ENCODE results near the gene SLC35A5. TPM values are rescaled to one million over a fixed set of nuclear protein-coding genes. Genes with fewer than 3 reads are reported as not detected.

The SLC35A5 gene
- polyA plus RNA-seq, 1 donor = 44.4 TPM

DNA sequence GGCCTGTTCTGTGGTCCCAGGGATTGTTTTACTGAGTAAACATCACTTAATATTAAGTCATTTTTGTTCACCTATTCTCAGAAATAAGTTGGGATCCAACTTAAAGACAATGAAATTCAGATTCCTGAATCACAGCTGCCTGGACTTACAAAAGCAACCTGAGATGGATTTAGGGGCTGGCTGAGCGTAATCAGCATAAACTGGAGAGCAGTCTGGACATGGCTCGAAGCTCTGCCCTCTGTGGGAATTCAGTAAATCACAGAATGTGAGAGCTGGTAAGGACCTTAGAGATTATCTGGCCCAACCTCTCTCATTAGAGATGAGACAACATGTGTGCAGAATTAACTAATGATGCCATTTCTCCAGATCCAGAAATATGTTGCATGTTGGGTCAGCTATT, 55.4 kb downstream of the SLC35A5 start:
- H3K27ac ChIP-seq (ENCODE audit: low read length) = no peak overlapping the region
- DNase-seq = no peak
- H3K36me3 ChIP-seq (ENCODE audit: control insufficient read depth, insufficient read depth, low read length) = no peaks in the 10 kb centered on the region
- H3K4me1 ChIP-seq (ENCODE audit: control insufficient read depth, insufficient read depth, low read length) = no peaks in the 10 kb centered on the region
- no peak overlapping the region for H3K4me3 ChIP-seq (ENCODE audit: low read length)
- WGBS (ENCODE audit: insufficient coverage, low lambda C conversion rate) = no CpG with 5 or more reads among the region's 2 CpGs
- no peaks in the 10 kb centered on the region for H3K9me3 ChIP-seq (ENCODE audit: control insufficient read depth, low read depth, low read length)
- H3K27me3 ChIP-seq (ENCODE audit: control insufficient read depth, insufficient read depth, low read length) = no peaks in the 10 kb centered on the region

DNA sequence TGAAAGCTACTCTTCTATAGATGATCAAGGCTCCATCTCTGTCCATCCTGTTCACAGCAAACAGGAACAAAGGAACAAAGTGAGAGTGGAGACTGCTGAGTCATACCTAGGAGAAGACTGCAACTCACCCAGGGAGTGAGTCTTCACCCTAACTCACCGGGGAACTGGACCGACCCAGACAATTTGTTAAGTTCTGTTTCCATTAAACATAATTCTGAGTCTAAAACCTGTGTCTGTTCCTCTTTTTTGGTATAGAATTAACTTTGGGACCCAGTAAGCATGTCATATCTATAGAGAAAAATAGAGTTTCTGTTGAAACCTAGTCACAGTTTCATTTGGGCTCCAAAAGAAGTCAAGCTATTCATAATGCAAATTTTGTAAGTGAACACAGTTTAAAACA, 57.5 kb downstream of the SLC35A5 start:
- no peak overlapping the region for H3K4me3 ChIP-seq (ENCODE audit: low read length)
- no peak for DNase-seq

DNA sequence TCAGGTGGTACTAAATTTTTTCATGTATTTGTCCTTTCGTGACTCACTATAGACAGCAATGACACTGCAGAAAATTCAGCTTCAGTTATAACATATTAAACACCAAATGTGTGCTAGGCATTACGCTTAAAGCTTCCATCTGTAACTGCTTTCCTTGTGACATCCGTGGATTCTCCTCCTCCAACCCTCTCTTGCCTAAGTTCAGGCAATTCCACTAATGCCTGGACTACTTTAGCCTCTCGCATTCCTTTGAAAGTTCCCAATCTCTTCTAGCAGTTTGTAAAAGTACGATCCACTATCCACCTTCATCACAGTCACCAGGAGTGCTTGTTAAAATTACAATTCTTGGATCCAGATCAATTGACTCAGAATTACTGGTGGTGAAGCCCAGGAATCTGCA, 61.4 kb downstream of the SLC35A5 start:
- 97% methylated on average over 3 of the region's 5 CpGs for whole genome bisulfite sequencing (ENCODE audit: insufficient coverage, low lambda C conversion rate)
- H3K27ac ChIP-seq (ENCODE audit: low read length) = no peak overlapping the region
- no peaks in the 10 kb centered on the region for H3K9me3 ChIP-seq (ENCODE audit: control insufficient read depth, low read depth, low read length)
- no peak overlapping the region for H3K4me3 ChIP-seq (ENCODE audit: low read length)
- DNase-seq = no peak
- H3K27me3 ChIP-seq (ENCODE audit: control insufficient read depth, insufficient read depth, low read length) = no peaks in the 10 kb centered on the region
- H3K4me1 ChIP-seq (ENCODE audit: control insufficient read depth, insufficient read depth, low read length) = no peaks in the 10 kb centered on the region
- H3K36me3 ChIP-seq (ENCODE audit: control insufficient read depth, insufficient read depth, low read length) = no peaks in the 10 kb centered on the region

More for the DNA sequence above, 57.5 kb downstream of the SLC35A5 start:
- H3K27me3 ChIP-seq (ENCODE audit: control insufficient read depth, insufficient read depth, low read length) = no peaks in the 10 kb centered on the region
- no peaks in the 10 kb centered on the region for H3K9me3 ChIP-seq (ENCODE audit: control insufficient read depth, low read depth, low read length)
- WGBS (ENCODE audit: insufficient coverage, low lambda C conversion rate) = no CpG with 5 or more reads among the region's 2 CpGs
- H3K4me1 ChIP-seq (ENCODE audit: control insufficient read depth, insufficient read depth, low read length) = no peaks in the 10 kb centered on the region
- no peaks in the 10 kb centered on the region for H3K36me3 ChIP-seq (ENCODE audit: control insufficient read depth, insufficient read depth, low read length)
- no peak overlapping the region for H3K27ac ChIP-seq (ENCODE audit: low read length)

DNA sequence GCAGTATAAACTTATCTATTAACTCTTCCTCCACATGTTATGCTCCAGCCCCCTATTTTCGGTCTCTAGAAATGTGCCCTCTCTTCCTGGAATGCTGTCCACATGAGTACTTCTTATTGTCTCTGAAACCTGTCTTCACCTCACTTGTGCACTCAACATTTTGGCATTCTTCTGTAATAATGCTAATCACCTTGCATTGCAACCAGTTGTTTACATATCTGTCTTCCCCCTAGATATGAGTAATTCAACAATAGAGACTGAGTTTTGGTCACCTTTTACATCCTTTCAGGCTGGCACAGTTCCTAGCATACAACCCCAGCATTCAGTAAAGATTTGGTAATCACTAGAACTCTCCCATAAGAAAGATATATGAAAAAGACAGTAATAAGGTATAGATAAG, 61.9 kb downstream of the SLC35A5 start:
- Histone ChIP-seq H3K27me3 (ENCODE audit: control insufficient read depth, insufficient read depth, low read length) (no peaks in the 10 kb centered on the region), H3K4me1 (ENCODE audit: control insufficient read depth, insufficient read depth, low read length) (no peaks in the 10 kb centered on the region), H3K27ac (ENCODE audit: low read length) (no peak overlapping the region), H3K36me3 (ENCODE audit: control insufficient read depth, insufficient read depth, low read length) (no peaks in the 10 kb centered on the region), H3K9me3 (ENCODE audit: control insufficient read depth, low read depth, low read length) (no peaks in the 10 kb centered on the region), H3K4me3 (ENCODE audit: low read length) (no peak overlapping the region)
- WGBS (ENCODE audit: insufficient coverage, low lambda C conversion rate) = 88% methylated on average over 1 of the region's 1 CpG
- DNase-seq = no peak

DNA sequence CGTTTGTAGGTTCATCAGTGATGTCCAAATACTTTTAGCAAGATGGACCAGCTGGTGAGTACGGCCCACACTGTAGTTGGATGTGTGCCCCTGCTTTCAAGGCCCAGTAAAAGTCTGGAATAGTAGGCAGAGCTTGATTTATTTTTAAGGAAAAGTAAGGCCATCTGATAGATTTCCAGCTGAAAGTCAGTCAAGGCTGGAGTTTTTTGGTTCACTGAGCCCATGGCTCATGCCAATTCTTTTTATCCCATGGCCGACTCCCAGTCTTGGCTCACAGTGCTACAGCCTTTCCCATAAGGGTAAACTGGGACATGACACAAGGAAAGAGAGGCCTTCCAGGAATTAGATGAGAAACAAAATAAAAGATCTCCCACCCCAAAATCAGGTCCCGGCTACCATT, 65.6 kb downstream of the SLC35A5 start:
- DNase-seq = no peak
- no peaks in the 10 kb centered on the region for H3K36me3 ChIP-seq (ENCODE audit: control insufficient read depth, insufficient read depth, low read length)
- no peak overlapping the region for H3K27ac ChIP-seq (ENCODE audit: low read length)
- H3K4me3 ChIP-seq (ENCODE audit: low read length) = no peak overlapping the region
- H3K9me3 ChIP-seq (ENCODE audit: control insufficient read depth, low read depth, low read length) = no peaks in the 10 kb centered on the region
- WGBS (ENCODE audit: insufficient coverage, low lambda C conversion rate) = 88% methylated on average over 1 of the region's 4 CpGs
- H3K4me1 ChIP-seq (ENCODE audit: control insufficient read depth, insufficient read depth, low read length) = no peaks in the 10 kb centered on the region
- H3K27me3 ChIP-seq (ENCODE audit: control insufficient read depth, insufficient read depth, low read length) = no peaks in the 10 kb centered on the region

DNA sequence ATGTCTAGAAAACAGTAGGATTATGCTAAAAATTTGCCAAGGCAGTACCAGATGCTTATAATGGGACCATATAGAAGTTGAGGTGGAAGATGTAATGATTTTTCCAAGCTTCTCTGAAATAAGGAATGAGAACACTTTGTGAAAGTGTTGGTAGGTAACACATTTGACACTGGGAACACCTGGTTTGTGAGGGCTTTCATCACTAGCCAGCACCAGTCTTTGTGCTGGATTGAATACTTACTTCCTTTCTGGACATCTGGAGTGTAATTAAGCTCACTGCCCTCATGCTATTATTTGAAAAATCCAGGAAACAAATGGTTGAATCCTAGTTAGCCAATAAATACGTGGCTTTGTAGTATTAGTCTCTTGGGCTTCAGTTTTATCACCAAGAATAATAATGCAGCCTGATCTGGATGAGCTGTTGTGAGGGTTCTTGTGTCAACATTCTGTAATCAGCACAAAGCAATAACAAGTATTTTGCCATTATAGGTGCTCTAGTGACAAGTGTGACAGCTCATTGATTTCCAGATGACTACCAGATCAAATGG, 66.1 kb downstream of the SLC35A5 start:
- no peak for DNase-seq
- no peak overlapping the region for H3K27ac ChIP-seq (ENCODE audit: low read length)
- no peaks in the 10 kb centered on the region for H3K27me3 ChIP-seq (ENCODE audit: control insufficient read depth, insufficient read depth, low read length)
- no peaks in the 10 kb centered on the region for H3K4me1 ChIP-seq (ENCODE audit: control insufficient read depth, insufficient read depth, low read length)
- H3K4me3 ChIP-seq (ENCODE audit: low read length) = no peak overlapping the region
- no peaks in the 10 kb centered on the region for H3K36me3 ChIP-seq (ENCODE audit: control insufficient read depth, insufficient read depth, low read length)
- no peaks in the 10 kb centered on the region for H3K9me3 ChIP-seq (ENCODE audit: control insufficient read depth, low read depth, low read length)
- WGBS (ENCODE audit: insufficient coverage, low lambda C conversion rate) = no CpG with 5 or more reads among the region's 1 CpG

- H3K4me1 ChIP-seq (ENCODE audit: control insufficient read depth, insufficient read depth, low read length) = no peaks in the 10 kb centered on the region
- peak in 1 of 2 donors; percentile 20 for DNase-seq
- no peaks in the 10 kb centered on the region for H3K9me3 ChIP-seq (ENCODE audit: control insufficient read depth, low read depth, low read length)
- no peak overlapping the region for H3K4me3 ChIP-seq (ENCODE audit: low read length)
- 17% methylated on average over 1 of the region's 7 CpGs for WGBS (ENCODE audit: insufficient coverage, low lambda C conversion rate)
- H3K27me3 ChIP-seq (ENCODE audit: control insufficient read depth, insufficient read depth, low read length) = no peaks in the 10 kb centered on the region
- no peaks in the 10 kb centered on the region for H3K36me3 ChIP-seq (ENCODE audit: control insufficient read depth, insufficient read depth, low read length)
- H3K27ac ChIP-seq (ENCODE audit: low read length) = no peak overlapping the region
These were observed 67.6 kb downstream of the SLC35A5 start for GRCh38 chr3:112629425-112629824.

GRCh38 chr3:112631257-112631656, 69.4 kb downstream of the SLC35A5 start:
- Histone ChIP-seq H3K27me3 (ENCODE audit: control insufficient read depth, insufficient read depth, low read length) (no peaks in the 10 kb centered on the region), H3K9me3 (ENCODE audit: control insufficient read depth, low read depth, low read length) (no peaks in the 10 kb centered on the region), H3K36me3 (ENCODE audit: control insufficient read depth, insufficient read depth, low read length) (no peaks in the 10 kb centered on the region), H3K4me1 (ENCODE audit: control insufficient read depth, insufficient read depth, low read length) (no peaks in the 10 kb centered on the region), H3K4me3 (ENCODE audit: low read length) (no peak overlapping the region), H3K27ac (ENCODE audit: low read length) (no peak overlapping the region)
- WGBS (ENCODE audit: insufficient coverage, low lambda C conversion rate) = 92% methylated on average over 2 of the region's 3 CpGs
- DNase-seq = no peak

GRCh38 chr3:112632596-112632995, 70.8 kb downstream of the SLC35A5 start:
- no CpG with 5 or more reads among the region's 4 CpGs for WGBS (ENCODE audit: insufficient coverage, low lambda C conversion rate)
- Histone ChIP-seq H3K4me3 (ENCODE audit: low read length) (no peak overlapping the region), H3K27me3 (ENCODE audit: control insufficient read depth, insufficient read depth, low read length) (no peaks in the 10 kb centered on the region), H3K9me3 (ENCODE audit: control insufficient read depth, low read depth, low read length) (no peaks in the 10 kb centered on the region), H3K27ac (ENCODE audit: low read length) (no peak overlapping the region), H3K36me3 (ENCODE audit: control insufficient read depth, insufficient read depth, low read length) (no peaks in the 10 kb centered on the region), H3K4me1 (ENCODE audit: control insufficient read depth, insufficient read depth, low read length) (no peaks in the 10 kb centered on the region)
- no peak for DNase-seq

GRCh38 chr3:112633191-112633590, 71.3 kb downstream of the SLC35A5 start:
- DNase-seq = no peak
- Histone ChIP-seq H3K9me3 (ENCODE audit: control insufficient read depth, low read depth, low read length) (peaks cover under 1% of the 10 kb centered on the region), H3K4me1 (ENCODE audit: control insufficient read depth, insufficient read depth, low read length) (no peaks in the 10 kb centered on the region), H3K27me3 (ENCODE audit: control insufficient read depth, insufficient read depth, low read length) (no peaks in the 10 kb centered on the region), H3K4me3 (ENCODE audit: low read length) (no peak overlapping the region), H3K36me3 (ENCODE audit: control insufficient read depth, insufficient read depth, low read length) (no peaks in the 10 kb centered on the region), H3K27ac (ENCODE audit: low read length) (no peak overlapping the region)
- 80% methylated on average over 1 of the region's 3 CpGs for WGBS (ENCODE audit: insufficient coverage, low lambda C conversion rate)

- H3K9me3 ChIP-seq (ENCODE audit: control insufficient read depth, low read depth, low read length) = peaks cover 2% of the 10 kb centered on the region
- no peak overlapping the region for H3K4me3 ChIP-seq (ENCODE audit: low read length)
- no peak overlapping the region for H3K27ac ChIP-seq (ENCODE audit: low read length)
- no peak for DNase-seq
- WGBS (ENCODE audit: insufficient coverage, low lambda C conversion rate) = 50% methylated on average over 1 of the region's 1 CpG
- H3K27me3 ChIP-seq (ENCODE audit: control insufficient read depth, insufficient read depth, low read length) = no peaks in the 10 kb centered on the region
- H3K36me3 ChIP-seq (ENCODE audit: control insufficient read depth, insufficient read depth, low read length) = no peaks in the 10 kb centered on the region
- H3K4me1 ChIP-seq (ENCODE audit: control insufficient read depth, insufficient read depth, low read length) = no peaks in the 10 kb centered on the region
These were observed 71.9 kb downstream of the SLC35A5 start for GRCh38 chr3:112633757-112634156.
